HCT116 (cell line): ENCODE data around the gene GRIK1.

Source experiments
- CEBPB ChIP-seq: IDR thresholded peaks from 2 replicates; pipeline ENCODE4 v1.6.1; 2012; ENCODE audit warnings: low read depth
- EZH2 ChIP-seq: fragments of 200-600 bp; sonication (generic); IDR thresholded peaks from 2 replicates; pipeline ENCODE4 v1.6.1; 2017; ENCODE audit warnings: antibody characterized with exemption, mixed run types
- POLR2A ChIP-seq: IDR thresholded peaks from 2 replicates; pipeline ENCODE4 v1.7.0; 2011; ENCODE audit warnings: borderline replicate concordance; ENCODE audit not compliant: insufficient read depth, insufficient read length; ENCODE audit errors: extremely low read depth
- POLR2AphosphoS5 ChIP-seq: IDR thresholded peaks from 2 replicates; pipeline ENCODE4 v1.6.1; 2011; ENCODE audit warnings: mild to moderate bottlenecking, low read depth, low read length, moderate library complexity
- RAD21 ChIP-seq: IDR thresholded peaks from 2 replicates; pipeline ENCODE4 v1.6.1; 2012; ENCODE audit warnings: low read depth, mild to moderate bottlenecking
- SIN3A ChIP-seq: IDR thresholded peaks from 2 replicates; pipeline ENCODE4 v1.6.1; 2012; ENCODE audit warnings: low read depth
- YY1 ChIP-seq: IDR thresholded peaks from 2 replicates; pipeline ENCODE4 v1.6.1; 2011; ENCODE audit warnings: low read length, low read depth, moderate library complexity, mild to moderate bottlenecking; ENCODE audit not compliant: insufficient replicate concordance; ENCODE audit errors: extremely low read depth
- ZBTB33 ChIP-seq: IDR thresholded peaks from 2 replicates; pipeline ENCODE4 v1.6.1; 2011; ENCODE audit warnings: mild to moderate bottlenecking, low read length, moderate library complexity; ENCODE audit not compliant: insufficient replicate concordance; ENCODE audit errors: extremely low read depth
- ZFX ChIP-seq: fragments of 450-650 bp; IDR thresholded peaks from 2 replicates; pipeline ENCODE4 v1.6.1; 2017
- ZNF274 ChIP-seq: fragments of 200-500 bp; sonication (Bioruptor generic); IDR thresholded peaks from 2 replicates; pipeline ENCODE4 v1.6.1; 2014; ENCODE audit warnings: mild to moderate bottlenecking, low read depth, low read length, inconsistent platforms
- TF ChIP-seq, protein P1 (sequence below), 3 experiments: fragments of 200-600 bp in 1 of 3; sonication (generic) in 1 of 3; IDR thresholded peaks in 2 of 3; conservative IDR thresholded peaks in 1 of 3; 2 replicates each; pipeline ENCODE4 v1.5.1; 2012 to 2017; ENCODE audit warnings: low read depth in 2 of 3, low read length in 2 of 3, antibody characterized with exemption in 1 of 3, borderline replicate concordance in 1 of 3, control low read depth in 1 of 3, mild to moderate bottlenecking in 1 of 3, mixed read lengths in 1 of 3, mixed run types in 1 of 3, moderate library complexity in 1 of 3; ENCODE audit not compliant: insufficient read depth in 1 of 3
- TF ChIP-seq, protein P2 (sequence below): IDR thresholded peaks from 2 replicates; pipeline ENCODE4 v1.6.1; 2012
- TF ChIP-seq, protein P3 (sequence below): IDR thresholded peaks from 2 replicates; pipeline ENCODE4 v1.6.1; 2012; ENCODE audit warnings: low read depth

GRCh38 chr21:29715089-29715488 is 224.7 kb downstream of the GRIK1 start:
- TF ChIP-seq, protein P1, sequence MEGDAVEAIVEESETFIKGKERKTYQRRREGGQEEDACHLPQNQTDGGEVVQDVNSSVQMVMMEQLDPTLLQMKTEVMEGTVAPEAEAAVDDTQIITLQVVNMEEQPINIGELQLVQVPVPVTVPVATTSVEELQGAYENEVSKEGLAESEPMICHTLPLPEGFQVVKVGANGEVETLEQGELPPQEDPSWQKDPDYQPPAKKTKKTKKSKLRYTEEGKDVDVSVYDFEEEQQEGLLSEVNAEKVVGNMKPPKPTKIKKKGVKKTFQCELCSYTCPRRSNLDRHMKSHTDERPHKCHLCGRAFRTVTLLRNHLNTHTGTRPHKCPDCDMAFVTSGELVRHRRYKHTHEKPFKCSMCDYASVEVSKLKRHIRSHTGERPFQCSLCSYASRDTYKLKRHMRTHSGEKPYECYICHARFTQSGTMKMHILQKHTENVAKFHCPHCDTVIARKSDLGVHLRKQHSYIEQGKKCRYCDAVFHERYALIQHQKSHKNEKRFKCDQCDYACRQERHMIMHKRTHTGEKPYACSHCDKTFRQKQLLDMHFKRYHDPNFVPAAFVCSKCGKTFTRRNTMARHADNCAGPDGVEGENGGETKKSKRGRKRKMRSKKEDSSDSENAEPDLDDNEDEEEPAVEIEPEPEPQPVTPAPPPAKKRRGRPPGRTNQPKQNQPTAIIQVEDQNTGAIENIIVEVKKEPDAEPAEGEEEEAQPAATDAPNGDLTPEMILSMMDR (IDR thresholded peaks at IDR 0.05 in 2 of 3, conservative IDR thresholded peaks at IDR 0.05 in 1 of 3; ENCODE audit: borderline replicate concordance in 1 of 3, insufficient read depth in 1 of 3, low read depth in 2 of 3, low read length in 2 of 3), result no peak
- TF ChIP-seq, protein P2, sequence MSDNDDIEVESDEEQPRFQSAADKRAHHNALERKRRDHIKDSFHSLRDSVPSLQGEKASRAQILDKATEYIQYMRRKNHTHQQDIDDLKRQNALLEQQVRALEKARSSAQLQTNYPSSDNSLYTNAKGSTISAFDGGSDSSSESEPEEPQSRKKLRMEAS, result no peak
- no peak for TF ChIP-seq RAD21
- TF ChIP-seq POLR2A, result no peak
- no peak for TF ChIP-seq POLR2AphosphoS5
- TF ChIP-seq EZH2, result no peak
- no peak for TF ChIP-seq SIN3A
- TF ChIP-seq ZNF274, result no peak
- no peak for TF ChIP-seq YY1
- TF ChIP-seq, protein P3, sequence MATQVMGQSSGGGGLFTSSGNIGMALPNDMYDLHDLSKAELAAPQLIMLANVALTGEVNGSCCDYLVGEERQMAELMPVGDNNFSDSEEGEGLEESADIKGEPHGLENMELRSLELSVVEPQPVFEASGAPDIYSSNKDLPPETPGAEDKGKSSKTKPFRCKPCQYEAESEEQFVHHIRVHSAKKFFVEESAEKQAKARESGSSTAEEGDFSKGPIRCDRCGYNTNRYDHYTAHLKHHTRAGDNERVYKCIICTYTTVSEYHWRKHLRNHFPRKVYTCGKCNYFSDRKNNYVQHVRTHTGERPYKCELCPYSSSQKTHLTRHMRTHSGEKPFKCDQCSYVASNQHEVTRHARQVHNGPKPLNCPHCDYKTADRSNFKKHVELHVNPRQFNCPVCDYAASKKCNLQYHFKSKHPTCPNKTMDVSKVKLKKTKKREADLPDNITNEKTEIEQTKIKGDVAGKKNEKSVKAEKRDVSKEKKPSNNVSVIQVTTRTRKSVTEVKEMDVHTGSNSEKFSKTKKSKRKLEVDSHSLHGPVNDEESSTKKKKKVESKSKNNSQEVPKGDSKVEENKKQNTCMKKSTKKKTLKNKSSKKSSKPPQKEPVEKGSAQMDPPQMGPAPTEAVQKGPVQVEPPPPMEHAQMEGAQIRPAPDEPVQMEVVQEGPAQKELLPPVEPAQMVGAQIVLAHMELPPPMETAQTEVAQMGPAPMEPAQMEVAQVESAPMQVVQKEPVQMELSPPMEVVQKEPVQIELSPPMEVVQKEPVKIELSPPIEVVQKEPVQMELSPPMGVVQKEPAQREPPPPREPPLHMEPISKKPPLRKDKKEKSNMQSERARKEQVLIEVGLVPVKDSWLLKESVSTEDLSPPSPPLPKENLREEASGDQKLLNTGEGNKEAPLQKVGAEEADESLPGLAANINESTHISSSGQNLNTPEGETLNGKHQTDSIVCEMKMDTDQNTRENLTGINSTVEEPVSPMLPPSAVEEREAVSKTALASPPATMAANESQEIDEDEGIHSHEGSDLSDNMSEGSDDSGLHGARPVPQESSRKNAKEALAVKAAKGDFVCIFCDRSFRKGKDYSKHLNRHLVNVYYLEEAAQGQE, result no peak
- no peak for TF ChIP-seq ZBTB33
- TF ChIP-seq CEBPB, result no peak
- TF ChIP-seq ZFX, result no peak
